Measurements from ENCODE around the gene GNB1. TPM values are rescaled to one million over a fixed set of nuclear protein-coding genes. Genes with fewer than 3 reads are reported as not detected.

GNB1 gene
- polyA plus RNA-seq, 3 donors: 41.9 to 357 (median 111) TPM

DNA sequence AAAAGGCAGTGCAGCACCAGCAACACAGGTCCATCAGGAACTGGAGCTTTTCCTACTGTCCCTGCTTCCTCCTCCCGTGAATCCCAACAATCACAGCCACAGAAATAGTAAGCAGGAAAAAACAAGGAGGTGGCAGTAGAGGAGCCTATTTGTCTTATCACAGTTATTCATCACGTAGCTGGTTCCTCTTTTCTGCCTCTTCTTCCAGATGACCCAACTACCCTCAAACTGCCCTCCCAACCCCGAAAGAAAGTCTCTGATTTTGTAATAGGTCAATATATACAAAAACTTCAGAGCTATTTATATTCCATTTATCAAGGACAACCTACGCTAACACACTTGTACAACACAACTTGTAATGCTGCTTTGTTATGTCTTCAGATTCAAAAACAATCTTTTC, 21.4 kb downstream of the GNB1 start:
- intact Hi-C loops (cut with micrococcal nuclease): no loop called here
- H3K4me3 ChIP-seq (replicated peaks in 1 of 3; ENCODE audit: low read depth in 2 of 3, low read length in 3 of 3): peak overlapping the region in 1 of 3 experiments; percentile 42
- no peaks in the 10 kb centered on the region for H3K27me3 ChIP-seq (ENCODE audit: control insufficient read depth in 2 of 2, insufficient read depth in 2 of 2, low read length in 2 of 2)
- H2AFZ ChIP-seq (ENCODE audit: insufficient read depth, low read depth, low read length, poor library complexity, severe bottlenecking): no peak overlapping the region
- peaks cover 9 to 21% of the 10 kb centered on the region in 2 donors for H3K36me3 Mint-ChIP-seq
- H4K20me1 ChIP-seq (ENCODE audit: insufficient read depth, low read length): peaks cover 100% of the 10 kb centered on the region
- peak overlapping the region; percentile 55 for H3K4me2 ChIP-seq (replicated peaks; ENCODE audit: extremely low read depth, low read length, poor library complexity, severe bottlenecking)
- peak overlapping the region; percentile 45 to 60 for H3K4me3 Mint-ChIP-seq
- H3K9me3 ChIP-seq (replicated peaks in 1 of 2; ENCODE audit: control insufficient read depth in 1 of 2, insufficient read depth in 1 of 2, low read length in 2 of 2): no peaks in the 10 kb centered on the region
- H3K9me3 Mint-ChIP-seq: no peaks in the 10 kb centered on the region
- H3K36me3 ChIP-seq (replicated peaks in 1 of 2; ENCODE audit: control insufficient read depth in 1 of 2, insufficient read depth in 2 of 2, low read length in 2 of 2): peaks cover 2 to 18% of the 10 kb centered on the region in 2 donors
- DNase-seq: peak; percentile 52 to 76 (median 71)
- peaks cover 64% of the 10 kb centered on the region for H3K4me1 Mint-ChIP-seq
- H3K4me1 ChIP-seq (ENCODE audit: control insufficient read depth in 1 of 2, insufficient read depth in 2 of 2, low read length in 2 of 2): peaks cover 31 to 53% of the 10 kb centered on the region in 2 donors
- WGBS (ENCODE audit: insufficient coverage): no CpG with 5 or more reads among the region's 4 CpGs
- no peak overlapping the region for H3K9ac ChIP-seq (ENCODE audit: insufficient read depth, low read length, poor library complexity, severe bottlenecking)
- H3K27ac ChIP-seq (ENCODE audit: low read depth in 1 of 2, low read length in 2 of 2): peak overlapping the region; percentile 26 to 71
- H3K27ac Mint-ChIP-seq: peak overlapping the region; percentile 88 to 94 (median 92)
- no peaks in the 10 kb centered on the region for H3K27me3 Mint-ChIP-seq (ENCODE audit: low read depth in 3 of 3)
- peaks cover 100% of the 10 kb centered on the region for H3K79me2 ChIP-seq (ENCODE audit: insufficient read depth, low read length)
- TF ChIP-seq, protein P1, sequence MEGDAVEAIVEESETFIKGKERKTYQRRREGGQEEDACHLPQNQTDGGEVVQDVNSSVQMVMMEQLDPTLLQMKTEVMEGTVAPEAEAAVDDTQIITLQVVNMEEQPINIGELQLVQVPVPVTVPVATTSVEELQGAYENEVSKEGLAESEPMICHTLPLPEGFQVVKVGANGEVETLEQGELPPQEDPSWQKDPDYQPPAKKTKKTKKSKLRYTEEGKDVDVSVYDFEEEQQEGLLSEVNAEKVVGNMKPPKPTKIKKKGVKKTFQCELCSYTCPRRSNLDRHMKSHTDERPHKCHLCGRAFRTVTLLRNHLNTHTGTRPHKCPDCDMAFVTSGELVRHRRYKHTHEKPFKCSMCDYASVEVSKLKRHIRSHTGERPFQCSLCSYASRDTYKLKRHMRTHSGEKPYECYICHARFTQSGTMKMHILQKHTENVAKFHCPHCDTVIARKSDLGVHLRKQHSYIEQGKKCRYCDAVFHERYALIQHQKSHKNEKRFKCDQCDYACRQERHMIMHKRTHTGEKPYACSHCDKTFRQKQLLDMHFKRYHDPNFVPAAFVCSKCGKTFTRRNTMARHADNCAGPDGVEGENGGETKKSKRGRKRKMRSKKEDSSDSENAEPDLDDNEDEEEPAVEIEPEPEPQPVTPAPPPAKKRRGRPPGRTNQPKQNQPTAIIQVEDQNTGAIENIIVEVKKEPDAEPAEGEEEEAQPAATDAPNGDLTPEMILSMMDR (IDR thresholded peaks at IDR 0.05): peak; percentile 10

DNA sequence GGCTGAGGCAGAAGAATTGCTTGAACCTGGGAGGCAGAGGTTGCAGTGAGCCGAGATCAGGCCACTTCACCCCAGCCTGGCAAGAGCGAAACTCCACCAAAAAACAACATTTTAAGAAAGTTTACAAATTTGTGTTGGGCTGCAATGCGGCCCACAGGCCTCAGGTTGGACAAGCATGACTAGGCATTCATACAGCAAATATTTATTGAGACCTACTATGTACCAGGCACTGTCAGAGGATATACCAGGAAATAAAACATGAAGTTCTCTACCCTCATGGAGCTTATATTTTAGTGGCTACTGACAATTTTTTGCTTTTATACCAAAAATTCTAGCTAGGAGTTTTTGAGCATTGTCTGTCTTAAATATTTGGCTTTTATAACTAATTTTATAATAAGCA, 23.7 kb downstream of the GNB1 start:
- Histone ChIP-seq H3K79me2 (ENCODE audit: insufficient read depth, low read length) (peaks cover 100% of the 10 kb centered on the region), H3K36me3 (replicated peaks in 1 of 2; ENCODE audit: control insufficient read depth in 1 of 2, insufficient read depth in 2 of 2, low read length in 2 of 2) (peaks cover 0 to 3% of the 10 kb centered on the region in 2 donors), H3K4me3 (replicated peaks in 1 of 3; ENCODE audit: low read depth in 2 of 3, low read length in 3 of 3) (no peak overlapping the region), H3K9ac (ENCODE audit: insufficient read depth, low read length, poor library complexity, severe bottlenecking) (no peak overlapping the region), H3K9me3 (replicated peaks in 1 of 2; ENCODE audit: control insufficient read depth in 1 of 2, insufficient read depth in 1 of 2, low read length in 2 of 2) (no peaks in the 10 kb centered on the region), H3K4me2 (replicated peaks; ENCODE audit: extremely low read depth, low read length, poor library complexity, severe bottlenecking) (no peak overlapping the region), H3K27me3 (ENCODE audit: control insufficient read depth in 2 of 2, insufficient read depth in 2 of 2, low read length in 2 of 2) (no peaks in the 10 kb centered on the region), H2AFZ (ENCODE audit: insufficient read depth, low read depth, low read length, poor library complexity, severe bottlenecking) (no peak overlapping the region), H4K20me1 (ENCODE audit: insufficient read depth, low read length) (peaks cover 100% of the 10 kb centered on the region), H3K27ac (ENCODE audit: low read depth in 1 of 2, low read length in 2 of 2) (no peak overlapping the region), H3K4me1 (ENCODE audit: control insufficient read depth in 1 of 2, insufficient read depth in 2 of 2, low read length in 2 of 2) (peaks cover 42 to 59% of the 10 kb centered on the region in 2 donors)
- TF ChIP-seq, protein P1 (IDR thresholded peaks at IDR 0.05): no peak
- H3K4me3 Mint-ChIP-seq: no peak overlapping the region
- intact Hi-C loops (cut with micrococcal nuclease): no loop called here
- H3K9me3 Mint-ChIP-seq: no peaks in the 10 kb centered on the region
- peaks cover 69% of the 10 kb centered on the region for H3K4me1 Mint-ChIP-seq
- H3K27me3 Mint-ChIP-seq (ENCODE audit: low read depth in 3 of 3): no peaks in the 10 kb centered on the region
- H3K36me3 Mint-ChIP-seq: peaks cover 6 to 11% of the 10 kb centered on the region in 2 donors
- WGBS (ENCODE audit: insufficient coverage): no CpG with 5 or more reads among the region's 3 CpGs
- no peak for DNase-seq
- peak overlapping the region in 1 of 7 donors; percentile 67 for H3K27ac Mint-ChIP-seq
